ENCODE results near the gene SNAPC3. TPM values are rescaled to one million over a fixed set of nuclear protein-coding genes. Genes with fewer than 3 reads are reported as not detected.

Gene SNAPC3
- polyA plus RNA-seq, 1 donor (not counting 4 experiments of a cell fraction or from before 2014, with no cell fraction given): 29.9 TPM

DNA sequence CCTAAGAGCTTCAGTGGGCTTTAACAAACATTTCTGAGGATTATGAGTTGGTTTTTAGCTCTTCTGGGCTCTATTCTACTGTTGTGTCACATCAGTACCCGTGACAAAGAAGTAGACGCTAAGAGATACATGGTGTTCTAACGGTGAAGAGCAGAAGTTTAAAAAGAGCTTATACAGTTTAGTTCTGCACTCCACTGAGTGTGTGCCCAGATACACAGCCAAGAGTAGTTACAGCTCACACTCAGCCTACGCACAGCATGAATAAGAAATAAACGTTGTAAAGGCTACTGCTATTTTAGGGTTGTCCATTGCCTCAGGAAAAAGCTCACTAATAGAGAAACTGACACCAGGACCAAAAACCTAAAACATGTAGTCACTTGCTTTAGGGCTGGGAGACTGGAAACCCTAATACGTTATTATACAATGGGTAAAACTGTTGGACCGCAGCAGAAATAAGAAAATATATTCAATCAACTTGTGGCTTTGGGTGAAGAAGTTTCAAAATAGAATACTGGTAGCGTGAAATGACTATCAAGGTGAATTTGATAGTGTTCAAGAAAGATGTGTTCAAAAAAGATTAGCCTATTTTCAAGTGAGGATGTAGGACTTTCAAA, 53.4 kb downstream of the SNAPC3 start:
- H3K27ac ChIP-seq (ENCODE audit: control insufficient read depth, insufficient read depth, low read length): no peak overlapping the region
- FAIRE-seq: no peak

DNA sequence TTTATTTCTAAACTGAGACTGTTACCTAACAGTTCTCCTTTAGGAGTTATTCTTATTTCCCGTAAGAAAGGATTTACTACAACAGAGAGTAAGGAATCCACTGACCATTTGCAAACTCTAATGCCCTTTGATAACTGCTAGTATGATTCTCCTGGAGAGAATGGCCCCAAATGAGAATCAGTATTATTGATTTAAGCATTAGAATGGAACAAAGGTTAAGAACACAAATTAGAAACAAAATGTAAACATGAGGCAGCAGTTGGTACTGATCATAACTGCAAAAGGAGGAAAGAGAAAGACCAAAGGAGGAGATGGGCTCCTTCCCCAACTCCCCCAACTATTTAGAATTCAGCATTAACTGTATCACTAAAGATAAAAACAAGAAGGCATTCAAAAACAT, 57.4 kb downstream of the SNAPC3 start:
- Histone ChIP-seq H3K36me3 (ENCODE audit: control insufficient read depth in 2 of 2, extremely low read depth in 1 of 2, insufficient read depth in 2 of 2, low read length in 2 of 2) (peaks cover 0 to 7% of the 10 kb centered on the region in 2 experiments), H3K9ac (ENCODE audit: control insufficient read depth, extremely low read depth, insufficient read depth, low read length) (no peak overlapping the region), H3K4me3 (ENCODE audit: control insufficient read depth in 2 of 3, extremely low read depth in 1 of 3, insufficient read depth in 2 of 3, low read depth in 1 of 3, low read length in 3 of 3) (no peak overlapping the region), H3K4me2 (ENCODE audit: control insufficient read depth, extremely low read depth, insufficient read depth, low read depth, low read length) (no peak overlapping the region), H3K79me2 (ENCODE audit: control insufficient read depth, insufficient read depth, low read length) (no peaks in the 10 kb centered on the region), H4K20me1 (ENCODE audit: control insufficient read depth, extremely low read depth, insufficient read depth, low read length) (no peaks in the 10 kb centered on the region), H3K27ac (ENCODE audit: control insufficient read depth, insufficient read depth, low read length) (no peak overlapping the region), H3K4me1 (ENCODE audit: control insufficient read depth, extremely low read depth, insufficient read depth, low read length) (no peaks in the 10 kb centered on the region), H3K27me3 (ENCODE audit: control insufficient read depth, extremely low read depth, insufficient read depth, low read length) (no peaks in the 10 kb centered on the region), H3K9me1 (ENCODE audit: control insufficient read depth, extremely low read depth, insufficient read depth, low read length) (no peaks in the 10 kb centered on the region), H2AFZ (ENCODE audit: control insufficient read depth, low read length) (no peak overlapping the region), H3K9me3 (ENCODE audit: control insufficient read depth, low read depth, low read length) (no peaks in the 10 kb centered on the region)
- TF ChIP-seq, protein P1, sequence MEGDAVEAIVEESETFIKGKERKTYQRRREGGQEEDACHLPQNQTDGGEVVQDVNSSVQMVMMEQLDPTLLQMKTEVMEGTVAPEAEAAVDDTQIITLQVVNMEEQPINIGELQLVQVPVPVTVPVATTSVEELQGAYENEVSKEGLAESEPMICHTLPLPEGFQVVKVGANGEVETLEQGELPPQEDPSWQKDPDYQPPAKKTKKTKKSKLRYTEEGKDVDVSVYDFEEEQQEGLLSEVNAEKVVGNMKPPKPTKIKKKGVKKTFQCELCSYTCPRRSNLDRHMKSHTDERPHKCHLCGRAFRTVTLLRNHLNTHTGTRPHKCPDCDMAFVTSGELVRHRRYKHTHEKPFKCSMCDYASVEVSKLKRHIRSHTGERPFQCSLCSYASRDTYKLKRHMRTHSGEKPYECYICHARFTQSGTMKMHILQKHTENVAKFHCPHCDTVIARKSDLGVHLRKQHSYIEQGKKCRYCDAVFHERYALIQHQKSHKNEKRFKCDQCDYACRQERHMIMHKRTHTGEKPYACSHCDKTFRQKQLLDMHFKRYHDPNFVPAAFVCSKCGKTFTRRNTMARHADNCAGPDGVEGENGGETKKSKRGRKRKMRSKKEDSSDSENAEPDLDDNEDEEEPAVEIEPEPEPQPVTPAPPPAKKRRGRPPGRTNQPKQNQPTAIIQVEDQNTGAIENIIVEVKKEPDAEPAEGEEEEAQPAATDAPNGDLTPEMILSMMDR (optimal IDR thresholded peaks at IDR 0.05 in 1 of 3, IDR thresholded peaks at IDR 0.05 in 1 of 3, conservative IDR thresholded peaks at IDR 0.05 in 1 of 3; ENCODE audit: extremely low read depth in 1 of 3, insufficient read depth in 2 of 3, low read length in 3 of 3): no peak
- TF ChIP-seq EZH2 (IDR thresholded peaks at IDR 0.05; ENCODE audit: low read length): no peak
- no peak for DNase-seq (ENCODE audit: low read depth, low spot score)
- FAIRE-seq: no peak
- dilution Hi-C loops (cut with MboI; ENCODE audit: extremely low pct_ligation_motif_present, low sequenced_read_pairs): no loop called here

More for the DNA sequence above, 53.4 kb downstream of the SNAPC3 start:
- Histone ChIP-seq H3K4me1 (ENCODE audit: control insufficient read depth, extremely low read depth, insufficient read depth, low read length) (no peaks in the 10 kb centered on the region), H3K4me3 (ENCODE audit: control insufficient read depth in 2 of 3, extremely low read depth in 1 of 3, insufficient read depth in 2 of 3, low read depth in 1 of 3, low read length in 3 of 3) (no peak overlapping the region), H3K9ac (ENCODE audit: control insufficient read depth, extremely low read depth, insufficient read depth, low read length) (no peak overlapping the region), H3K27me3 (ENCODE audit: control insufficient read depth, extremely low read depth, insufficient read depth, low read length) (no peaks in the 10 kb centered on the region), H4K20me1 (ENCODE audit: control insufficient read depth, extremely low read depth, insufficient read depth, low read length) (no peaks in the 10 kb centered on the region), H3K4me2 (ENCODE audit: control insufficient read depth, extremely low read depth, insufficient read depth, low read depth, low read length) (no peak overlapping the region), H3K36me3 (ENCODE audit: control insufficient read depth in 2 of 2, extremely low read depth in 1 of 2, insufficient read depth in 2 of 2, low read length in 2 of 2) (peaks cover 0 to 7% of the 10 kb centered on the region in 2 experiments), H3K79me2 (ENCODE audit: control insufficient read depth, insufficient read depth, low read length) (no peaks in the 10 kb centered on the region), H3K9me1 (ENCODE audit: control insufficient read depth, extremely low read depth, insufficient read depth, low read length) (no peaks in the 10 kb centered on the region), H2AFZ (ENCODE audit: control insufficient read depth, low read length) (no peak overlapping the region), H3K9me3 (ENCODE audit: control insufficient read depth, low read depth, low read length) (no peaks in the 10 kb centered on the region)
- no peak for DNase-seq (ENCODE audit: low read depth, low spot score)
- dilution Hi-C loops (cut with MboI; ENCODE audit: extremely low pct_ligation_motif_present, low sequenced_read_pairs): no loop called here
- TF ChIP-seq, protein P1 (optimal IDR thresholded peaks at IDR 0.05 in 1 of 3, IDR thresholded peaks at IDR 0.05 in 1 of 3, conservative IDR thresholded peaks at IDR 0.05 in 1 of 3; ENCODE audit: extremely low read depth in 1 of 3, insufficient read depth in 2 of 3, low read length in 3 of 3): no peak
- TF ChIP-seq EZH2 (IDR thresholded peaks at IDR 0.05; ENCODE audit: low read length): no peak

All from keratinocyte (primary cell).